NCI-H460 (cell line): ENCODE results near the gene SP110. TPM values are rescaled to one million over a fixed set of nuclear protein-coding genes. Genes with fewer than 3 reads are reported as not detected.
A peak's percentile ranks its signal among the peaks of the same experiment; 100 is the strongest.

ENCODE experiments used
- DNase-seq: peaks from one replicate; pipeline ENCODE4 v3.0.0-alpha.2; 2016; ENCODE audit warnings: low read depth; ENCODE audit errors: extremely low read depth
- total RNA-seq: library from RNA; depleted of rRNA; stranded (reverse); fragments of >200 nt; shearing (Covaris generic); gene quantifications from 2 replicates; pipeline ENCODE4 v1.2.3, GENCODE V29; 2014

SP110 gene
- total RNA-seq, 1 experiment from 2014 or later = 12.7 TPM

- DNase-seq = no peak
Measured at GRCh38 chr2:230172852-230173251, 46.9 kb downstream of the SP110 start.

GRCh38 chr2:230172156-230172555, 47.6 kb downstream of the SP110 start:
- DNase-seq = no peak

GRCh38 chr2:230170532-230170931, 49.3 kb downstream of the SP110 start:
- DNase-seq = peak; percentile 16

- no peak for DNase-seq
Measured at GRCh38 chr2:230166557-230167170, 53.1 kb downstream of the SP110 start.

- DNase-seq = no peak
Measured at GRCh38 chr2:230164139-230164538, 55.6 kb downstream of the SP110 start.

GRCh38 chr2:230162981-230163380, 56.8 kb downstream of the SP110 start:
- DNase-seq = no peak

GRCh38 chr2:230161184-230161583, 58.6 kb downstream of the SP110 start:
- no peak for DNase-seq

GRCh38 chr2:230160112-230160660, 59.6 kb downstream of the SP110 start:
- peak; percentile 58 for DNase-seq

- no peak for DNase-seq
Measured at GRCh38 chr2:230158468-230158867, 61.3 kb downstream of the SP110 start.

GRCh38 chr2:230156782-230157699, 62.7 kb downstream of the SP110 start:
- DNase-seq = no peak

GRCh38 chr2:230155359-230155758, 64.4 kb downstream of the SP110 start:
- DNase-seq = no peak

- DNase-seq = no peak
Measured at GRCh38 chr2:230153390-230153976, 66.3 kb downstream of the SP110 start.

GRCh38 chr2:230152334-230152733, 67.5 kb downstream of the SP110 start:
- no peak for DNase-seq

GRCh38 chr2:230144355-230144754, 75.4 kb downstream of the SP110 start:
- DNase-seq = no peak

- no peak for DNase-seq
Measured at GRCh38 chr2:230140667-230141066, 79.1 kb downstream of the SP110 start.

GRCh38 chr2:230137902-230138539, 81.8 kb downstream of the SP110 start:
- no peak for DNase-seq

- DNase-seq = no peak
Measured at GRCh38 chr2:230135130-230135525, 84.7 kb downstream of the SP110 start.

GRCh38 chr2:230134496-230135129, 85.2 kb downstream of the SP110 start:
- peak; percentile 33 for DNase-seq

GRCh38 chr2:230131366-230131765, 88.4 kb downstream of the SP110 start:
- no peak for DNase-seq

GRCh38 chr2:230130668-230131364, 89.0 kb downstream of the SP110 start:
- peak; percentile 96 for DNase-seq
